NCI-H2196 treated with DMSO at 0.1 percent for 48 hours (cell line): ENCODE results near the gene SACS.

Experiments used
- DNase-seq: peaks from one replicate; lab custom pipeline; 2025; ENCODE audit not compliant: unreplicated experiment; lab: John Stamatoyannopoulos, UW

The SACS gene

GRCh38 chr13:23433171-23434153 is at the start of gene SACS:
SACS (minus strand) TSS chr13:23433702; CDS start chr13:23411239, 22,463 bp downstream.
- DNase-seq = no peak

- DNase-seq = no peak
Observed at GRCh38 chr13:23480324-23480723, 46.8 kb upstream of the SACS start.

GRCh38 chr13:23477101-23477500 is 43.6 kb upstream of the SACS start:
- DNase-seq = no peak

- no peak for DNase-seq
Observed at GRCh38 chr13:23473221-23473620, 39.7 kb upstream of the SACS start.

- no peak for DNase-seq
Observed at GRCh38 chr13:23472189-23472588, 38.7 kb upstream of the SACS start.

GRCh38 chr13:23470790-23471614 is 37.5 kb upstream of the SACS start:
- DNase-seq = no peak

- no peak for DNase-seq
Observed at GRCh38 chr13:23469951-23470421, 36.5 kb upstream of the SACS start.

- no peak for DNase-seq
Observed at GRCh38 chr13:23468811-23469210, 35.3 kb upstream of the SACS start.

GRCh38 chr13:23467932-23468278 is 34.4 kb upstream of the SACS start:
- no peak for DNase-seq

- no peak for DNase-seq
Observed at GRCh38 chr13:23467048-23467931, 33.8 kb upstream of the SACS start.

- peak; percentile 47 for DNase-seq
Observed at GRCh38 chr13:23466144-23467002, 32.9 kb upstream of the SACS start.

GRCh38 chr13:23463661-23464060 is 30.2 kb upstream of the SACS start:
- DNase-seq = no peak

GRCh38 chr13:23462815-23463559 is 29.5 kb upstream of the SACS start:
- no peak for DNase-seq

GRCh38 chr13:23461544-23461943 is 28.0 kb upstream of the SACS start:
- no peak for DNase-seq

GRCh38 chr13:23460921-23461320 is 27.4 kb upstream of the SACS start:
- DNase-seq = no peak

GRCh38 chr13:23460309-23460708 is 26.8 kb upstream of the SACS start:
- DNase-seq = no peak

GRCh38 chr13:23458989-23459388 is 25.5 kb upstream of the SACS start:
- DNase-seq = no peak

GRCh38 chr13:23456437-23457210 is 23.1 kb upstream of the SACS start:
- no peak for DNase-seq
